Testis (tissue), 3 donors: ENCODE data around the gene MGA. TPM values are rescaled to one million over a fixed set of nuclear protein-coding genes. Genes with fewer than 3 reads are reported as not detected.

Experiments used
- DNase-seq: peaks from one replicate; pipeline ENCODE4 v3.0.0-alpha.2; 2019
- H3K27ac ChIP-seq, 2 donors: fragments of 200-600 bp; sonication (generic); one replicate each; pipeline ENCODE4 v1.5.1; 2019
- H3K27me3 ChIP-seq: fragments of 200-600 bp; sonication (generic); one replicate; pipeline ENCODE4 v1.5.1; 2019
- H3K36me3 ChIP-seq: fragments of 200-600 bp; sonication (generic); one replicate; pipeline ENCODE4 v1.5.1; 2017; ENCODE audit warnings: low read depth; ENCODE audit errors: missing control alignments
- H3K4me1 ChIP-seq: fragments of 200-600 bp; sonication (generic); one replicate; pipeline ENCODE4 v1.5.1; 2019
- H3K4me3 ChIP-seq, 2 donors: fragments of 200-600 bp; sonication (generic); one replicate each; pipeline ENCODE4 v1.5.1; 2017 to 2019
- H3K9me3 ChIP-seq: fragments of 200-600 bp; sonication (generic); one replicate; pipeline ENCODE4 v1.5.1; 2017
- POLR2A ChIP-seq: fragments of 450-650 bp; IDR thresholded peaks from one replicate; pipeline ENCODE4 v1.6.1; 2017; ENCODE audit warnings: antibody characterized with exemption, mild to moderate bottlenecking, moderate library complexity
- WGBS, 2 donors: methylation state at CpG; one replicate each; pipeline ENCODE4 v1.1.5; 2018; 5-methylcytosine and 5-hydroxymethylcytosine counted together
- intact Hi-C: fragments of 100-400 bp; cut with DNase I; formaldehyde crosslinking; loops from one replicate; pipeline ENCODE4 v1.15.1; 2023; ENCODE audit warnings: low total_unique reads
- polyA plus RNA-seq: library from polyadenylated mRNA; stranded (reverse); fragments of 350-450 nt; fragmentation: Illumina TruSeq; extraction: RNeasy Lipid Tissue Mini Kit (QIAGEN cat#74804); gene quantifications from one replicate; pipeline ENCODE4 v1.2.3, GENCODE V29; 2014; ENCODE audit warnings: low read depth, low replicate concordance; ENCODE audit not compliant: insufficient read depth
- total RNA-seq, 2 donors: library from RNA; depleted of rRNA; stranded (reverse); fragments of >200 nt; gene quantifications; one replicate each; pipeline ENCODE4 v1.2.3, GENCODE V29; 2016
- TF ChIP-seq, protein P1 (sequence below), 3 experiments: fragments of 450-650 bp in 2 of 3; fragments of 200-600 bp in 1 of 3; sonication (generic) in 1 of 3; IDR thresholded peaks; one replicate each; pipeline ENCODE4 v1.5.1; 2016 to 2019; ENCODE audit warnings: antibody characterized with exemption in 3 of 3, mild to moderate bottlenecking in 2 of 3, moderate library complexity in 1 of 3

Gene MGA
- total and polyA plus RNA-seq, 3 donors from 2014 or later = 20.3 to 90.2 (median 78.1) TPM

DNA sequence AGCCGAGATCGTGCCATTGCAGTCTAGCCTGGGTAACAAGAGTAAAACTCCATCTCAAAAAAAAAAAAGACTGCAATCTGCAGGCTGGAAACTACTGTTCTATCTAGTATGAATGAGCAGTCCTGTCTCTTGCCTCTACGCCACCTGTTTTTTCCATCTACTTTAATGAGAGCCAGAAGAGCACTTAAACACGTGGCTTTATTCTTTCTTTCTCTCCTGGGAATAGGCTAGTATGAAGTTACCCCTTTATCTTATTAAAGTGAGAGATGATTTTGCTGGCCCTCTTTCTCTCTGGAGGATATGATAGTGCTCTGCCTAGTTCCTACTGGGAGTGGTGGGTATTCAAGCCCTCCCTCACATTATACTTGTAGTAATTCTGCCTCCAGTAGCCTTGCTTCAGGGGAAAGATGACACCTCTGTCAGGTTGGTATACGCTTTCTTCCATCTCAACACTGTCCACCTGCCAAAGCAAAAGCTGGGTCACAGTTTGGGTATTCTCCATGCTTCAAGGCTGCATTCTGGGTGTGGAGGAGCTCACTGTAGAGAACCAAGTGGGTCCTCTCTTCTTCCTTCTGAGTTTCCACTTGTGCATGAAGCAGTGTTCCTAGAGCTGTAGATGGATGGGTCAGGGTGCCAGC lies 131.9 kb downstream of the MGA start:
- H3K27me3 ChIP-seq = no peaks in the 10 kb centered on the region
- no peaks in the 10 kb centered on the region for H3K36me3 ChIP-seq
- H3K27ac ChIP-seq = no peak overlapping the region
- DNase-seq = no peak
- intact Hi-C loops = no loop called here
- no peak overlapping the region for H3K4me3 ChIP-seq
- H3K4me1 ChIP-seq = peaks cover 69% of the 10 kb centered on the region
- H3K9me3 ChIP-seq = no peaks in the 10 kb centered on the region
- TF ChIP-seq, protein P1, sequence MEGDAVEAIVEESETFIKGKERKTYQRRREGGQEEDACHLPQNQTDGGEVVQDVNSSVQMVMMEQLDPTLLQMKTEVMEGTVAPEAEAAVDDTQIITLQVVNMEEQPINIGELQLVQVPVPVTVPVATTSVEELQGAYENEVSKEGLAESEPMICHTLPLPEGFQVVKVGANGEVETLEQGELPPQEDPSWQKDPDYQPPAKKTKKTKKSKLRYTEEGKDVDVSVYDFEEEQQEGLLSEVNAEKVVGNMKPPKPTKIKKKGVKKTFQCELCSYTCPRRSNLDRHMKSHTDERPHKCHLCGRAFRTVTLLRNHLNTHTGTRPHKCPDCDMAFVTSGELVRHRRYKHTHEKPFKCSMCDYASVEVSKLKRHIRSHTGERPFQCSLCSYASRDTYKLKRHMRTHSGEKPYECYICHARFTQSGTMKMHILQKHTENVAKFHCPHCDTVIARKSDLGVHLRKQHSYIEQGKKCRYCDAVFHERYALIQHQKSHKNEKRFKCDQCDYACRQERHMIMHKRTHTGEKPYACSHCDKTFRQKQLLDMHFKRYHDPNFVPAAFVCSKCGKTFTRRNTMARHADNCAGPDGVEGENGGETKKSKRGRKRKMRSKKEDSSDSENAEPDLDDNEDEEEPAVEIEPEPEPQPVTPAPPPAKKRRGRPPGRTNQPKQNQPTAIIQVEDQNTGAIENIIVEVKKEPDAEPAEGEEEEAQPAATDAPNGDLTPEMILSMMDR (IDR thresholded peaks at IDR 0.05) = no peak
- TF ChIP-seq POLR2A = no peak
- WGBS, 2 donors = 67 to 77% methylated on average over 5 of the region's 5 CpGs

DNA sequence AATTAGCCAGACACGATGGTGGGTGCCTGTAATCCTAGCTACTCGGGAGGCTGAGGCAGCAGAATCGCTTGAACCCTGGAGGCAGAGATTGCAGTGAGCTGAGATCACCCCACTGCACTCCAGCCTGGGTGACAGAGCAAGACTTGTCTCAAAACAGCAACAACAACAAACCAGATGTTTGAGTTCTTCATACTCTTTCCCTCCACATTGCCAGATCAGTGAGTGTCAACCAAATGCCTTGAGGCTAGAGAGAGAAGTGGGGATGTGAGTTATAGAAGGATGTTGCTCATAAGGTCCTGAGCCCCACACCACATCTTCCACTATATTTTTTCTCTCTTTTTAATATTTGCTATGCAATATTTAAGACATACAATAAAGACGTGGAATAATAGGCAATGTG lies 133.9 kb downstream of the MGA start:
- DNase-seq = no peak
- no peaks in the 10 kb centered on the region for H3K9me3 ChIP-seq
- H3K27me3 ChIP-seq = no peaks in the 10 kb centered on the region
- H3K27ac ChIP-seq = no peak overlapping the region
- H3K4me1 ChIP-seq = peaks cover 56% of the 10 kb centered on the region
- intact Hi-C loops = no loop called here
- WGBS, 2 donors = 66 to 85% methylated on average over 4 of the region's 4 CpGs
- no peak for TF ChIP-seq POLR2A
- TF ChIP-seq, protein P1 (IDR thresholded peaks at IDR 0.05) = no peak
- no peaks in the 10 kb centered on the region for H3K36me3 ChIP-seq
- no peak overlapping the region for H3K4me3 ChIP-seq

DNA sequence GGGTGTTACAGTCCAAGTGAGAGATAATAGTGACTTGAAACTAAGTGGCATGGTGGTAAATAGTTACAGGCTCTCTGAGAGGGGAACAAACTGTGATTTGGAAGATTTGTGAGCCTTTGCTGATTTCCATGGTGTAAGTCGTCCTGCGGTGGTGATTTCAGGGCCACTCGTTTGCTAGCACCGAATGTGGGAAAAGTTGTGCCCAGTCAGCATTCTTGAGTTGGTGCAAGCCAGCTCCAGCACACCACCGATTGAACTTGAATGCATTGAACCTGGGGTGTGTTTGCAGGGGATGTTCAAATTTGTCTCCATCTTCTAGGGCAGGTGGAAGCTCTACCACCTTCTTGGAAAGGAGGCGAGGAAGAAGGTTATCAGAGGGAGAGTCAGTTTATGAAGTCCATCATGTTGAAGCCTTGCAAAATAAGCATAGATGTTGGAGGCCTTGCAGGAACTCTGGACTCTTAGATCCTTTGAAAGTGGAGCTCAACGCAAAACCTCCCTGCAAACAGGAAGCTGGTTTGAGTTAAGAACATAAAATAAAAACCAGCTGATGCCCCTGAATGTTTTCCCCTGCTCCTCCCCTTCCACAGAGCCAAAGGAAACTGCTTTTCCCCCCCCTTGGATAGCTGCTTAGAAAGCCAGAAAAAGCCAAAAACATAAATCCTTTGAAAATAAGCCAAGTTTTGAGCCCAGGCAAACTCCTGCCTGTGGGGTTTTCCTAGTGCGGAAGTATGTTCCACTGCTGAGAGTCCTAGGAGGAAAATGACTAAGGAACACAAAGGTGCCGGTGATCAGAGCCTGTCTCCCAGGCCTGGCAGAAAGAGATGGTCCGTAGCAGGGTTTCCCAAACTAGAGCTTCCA lies 136.0 kb downstream of the MGA start:
- no peak for TF ChIP-seq POLR2A
- TF ChIP-seq, protein P1 (IDR thresholded peaks at IDR 0.05) = no peak
- no peak for DNase-seq
- H3K27me3 ChIP-seq = no peaks in the 10 kb centered on the region
- H3K9me3 ChIP-seq = no peaks in the 10 kb centered on the region
- no peaks in the 10 kb centered on the region for H3K36me3 ChIP-seq
- 43 to 44% methylated on average over 10 of the region's 10 CpGs for WGBS, 2 donors
- intact Hi-C loops = no loop called here
- H3K4me1 ChIP-seq = peaks cover 45% of the 10 kb centered on the region
- peak overlapping the region in 1 of 2 donors; percentile 46 for H3K27ac ChIP-seq
- H3K4me3 ChIP-seq = no peak overlapping the region

DNA sequence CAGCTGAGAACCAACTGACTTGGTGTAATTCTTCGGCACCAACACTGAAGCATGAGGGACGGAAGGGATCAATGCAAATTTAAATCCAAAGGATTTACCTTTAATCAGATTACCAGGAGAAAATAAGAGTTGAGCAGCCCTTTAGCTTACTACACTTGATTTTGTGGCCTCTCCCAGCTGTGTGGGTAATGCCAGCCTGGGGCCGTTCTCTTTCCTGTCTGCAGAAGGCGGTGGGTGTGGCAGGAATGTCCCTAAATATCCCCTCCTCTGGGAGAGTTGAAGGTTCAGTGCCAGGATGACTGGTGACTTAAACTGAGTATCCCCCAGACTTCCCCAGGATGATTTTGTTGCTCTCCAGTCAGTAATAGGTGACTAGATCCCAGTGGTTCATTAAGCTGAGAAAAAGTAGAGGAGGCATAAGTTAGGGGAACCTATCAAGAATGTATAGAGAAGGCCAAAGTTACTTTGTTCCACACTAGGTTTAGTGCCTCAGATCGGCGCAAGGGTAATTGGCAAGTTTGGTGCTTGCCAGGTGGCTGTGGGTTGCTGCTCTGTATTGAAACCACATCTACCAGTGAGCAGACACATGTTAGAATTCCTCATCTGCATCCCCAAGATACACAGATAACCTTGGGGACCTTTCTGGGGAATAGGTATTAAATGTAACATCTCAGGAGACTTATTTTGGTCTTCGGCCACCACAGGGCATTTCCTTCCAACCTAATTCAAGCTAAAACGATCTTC lies 137.2 kb downstream of the MGA start:
- TF ChIP-seq POLR2A = no peak
- TF ChIP-seq, protein P1 (IDR thresholded peaks at IDR 0.05) = no peak
- Histone ChIP-seq H3K27me3 (no peaks in the 10 kb centered on the region), H3K9me3 (no peaks in the 10 kb centered on the region), H3K4me3 (no peak overlapping the region), H3K36me3 (no peaks in the 10 kb centered on the region), H3K27ac (peak overlapping the region in 1 of 2 donors; percentile 46), H3K4me1 (peaks cover 35% of the 10 kb centered on the region)
- no peak for DNase-seq
- intact Hi-C loops = no loop called here
- 83 to 87% methylated on average over 8 of the region's 8 CpGs for WGBS, 2 donors
